Measurements from ENCODE around the gene ELMOD3. TPM values are rescaled to one million over a fixed set of nuclear protein-coding genes. Genes with fewer than 3 reads are reported as not detected.
A peak's percentile ranks its signal among the peaks of the same experiment; 100 is the strongest.

The ELMOD3 gene
- total RNA-seq, 1 experiment from 2014 or later: 18.1 TPM

GRCh38 chr2:85355073-85355410 lies 473 bp downstream of the ELMOD3 start:
- Histone ChIP-seq H3F3A (ENCODE audit: insufficient read depth, low read depth) (no peaks in the 10 kb centered on the region), H3K4me3 (peak overlapping the region; percentile 87), H3K9me2 (ENCODE audit: insufficient read depth) (no peaks in the 10 kb centered on the region), H3K4me1 (replicated peaks; ENCODE audit: insufficient read depth) (peaks cover 16% of the 10 kb centered on the region), H3K27ac (no peak overlapping the region), H2AFZ (peak overlapping the region; percentile 90), H3K79me2 (ENCODE audit: low read depth) (peaks cover 44% of the 10 kb centered on the region), H3K4me2 (peak overlapping the region; percentile 90), H3K27me3 (ENCODE audit: insufficient read depth, low read depth) (no peaks in the 10 kb centered on the region), H4K20me1 (ENCODE audit: insufficient read depth) (0 out of 2 replicates have a peak, but pooled peaks cover 6% of the 10 kb centered on the region), H3K36me3 (ENCODE audit: low read depth) (peaks cover 8% of the 10 kb centered on the region; the same call in 1 of the 2 replicates), H3K9me3 (ENCODE audit: insufficient read depth, low read depth) (no peaks in the 10 kb centered on the region; the same call in 1 of the 2 replicates)
- CTCF ChIA-PET: interaction anchor here (0.6 to 1.2 kb wide), 3 partner anchors 27 to 197 kb away, joined by 3 to 6 read pairs (median 3); partner anchors contain the start of gene TGOLN2
- intact Hi-C loops (cut with micrococcal nuclease; ENCODE audit: unreplicated experiment): loop anchor here (2.0 kb wide), 2 partner anchors 26 to 56 kb away; partner anchors contain the start of gene CAPG
- TSS peak; percentile 52 for BruUV-seq (replicated peaks)
- TF ChIP-seq EZH2 (IDR thresholded peaks at IDR 0.05; ENCODE audit: low read depth): no peak
- TF ChIP-seq, protein P1, sequence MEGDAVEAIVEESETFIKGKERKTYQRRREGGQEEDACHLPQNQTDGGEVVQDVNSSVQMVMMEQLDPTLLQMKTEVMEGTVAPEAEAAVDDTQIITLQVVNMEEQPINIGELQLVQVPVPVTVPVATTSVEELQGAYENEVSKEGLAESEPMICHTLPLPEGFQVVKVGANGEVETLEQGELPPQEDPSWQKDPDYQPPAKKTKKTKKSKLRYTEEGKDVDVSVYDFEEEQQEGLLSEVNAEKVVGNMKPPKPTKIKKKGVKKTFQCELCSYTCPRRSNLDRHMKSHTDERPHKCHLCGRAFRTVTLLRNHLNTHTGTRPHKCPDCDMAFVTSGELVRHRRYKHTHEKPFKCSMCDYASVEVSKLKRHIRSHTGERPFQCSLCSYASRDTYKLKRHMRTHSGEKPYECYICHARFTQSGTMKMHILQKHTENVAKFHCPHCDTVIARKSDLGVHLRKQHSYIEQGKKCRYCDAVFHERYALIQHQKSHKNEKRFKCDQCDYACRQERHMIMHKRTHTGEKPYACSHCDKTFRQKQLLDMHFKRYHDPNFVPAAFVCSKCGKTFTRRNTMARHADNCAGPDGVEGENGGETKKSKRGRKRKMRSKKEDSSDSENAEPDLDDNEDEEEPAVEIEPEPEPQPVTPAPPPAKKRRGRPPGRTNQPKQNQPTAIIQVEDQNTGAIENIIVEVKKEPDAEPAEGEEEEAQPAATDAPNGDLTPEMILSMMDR (conservative IDR thresholded peaks at IDR 0.05): no peak
- no peak for DNase-seq
- POLR2A ChIA-PET (ENCODE audit: unreplicated experiment): interaction anchor here (0.5 to 1.0 kb wide), 3 partner anchors 8 to 63 kb away, joined by 3 to 5 read pairs (median 3); no protein-coding TSS in a partner anchor

- peaks cover 44% of the 10 kb centered on the region for H3K79me2 ChIP-seq (ENCODE audit: low read depth)
- H3K9me2 ChIP-seq (ENCODE audit: insufficient read depth): no peaks in the 10 kb centered on the region
- H3K4me2 ChIP-seq: peak overlapping the region; percentile 90
- BruUV-seq (replicated peaks): no TSS peak
- H2AFZ ChIP-seq: peak overlapping the region; percentile 90
- 0 out of 2 replicates have a peak, but pooled peaks cover 6% of the 10 kb centered on the region for H4K20me1 ChIP-seq (ENCODE audit: insufficient read depth)
- peaks cover 16% of the 10 kb centered on the region for H3K4me1 ChIP-seq (replicated peaks; ENCODE audit: insufficient read depth)
- no peaks in the 10 kb centered on the region; the same call in 1 of the 2 replicates for H3K9me3 ChIP-seq (ENCODE audit: insufficient read depth, low read depth)
- H3K27ac ChIP-seq: no peak overlapping the region
- no peaks in the 10 kb centered on the region for H3K27me3 ChIP-seq (ENCODE audit: insufficient read depth, low read depth)
- CTCF ChIA-PET: interaction anchor here (1.2 kb wide), 1 partner anchor 27 kb away, joined by 3 read pairs; the partner anchor contains the start of gene TGOLN2
- POLR2A ChIA-PET (ENCODE audit: unreplicated experiment): interaction anchor here (1.0 kb wide), 1 partner anchor 9 kb away, joined by 5 read pairs; no protein-coding TSS in a partner anchor
- no peaks in the 10 kb centered on the region for H3F3A ChIP-seq (ENCODE audit: insufficient read depth, low read depth)
- H3K4me3 ChIP-seq: peak overlapping the region; percentile 87
- TF ChIP-seq EZH2 (IDR thresholded peaks at IDR 0.05; ENCODE audit: low read depth): no peak
- no peak for DNase-seq
- peaks cover 7% of the 10 kb centered on the region; the same call in 1 of the 2 replicates for H3K36me3 ChIP-seq (ENCODE audit: low read depth)
- intact Hi-C loops (cut with micrococcal nuclease; ENCODE audit: unreplicated experiment): loop anchor here (2.0 kb wide), 2 partner anchors 27 to 55 kb away; partner anchors contain the start of gene CAPG
These were observed 952 bp downstream of the ELMOD3 start for GRCh38 chr2:85355521-85355920.

DNA sequence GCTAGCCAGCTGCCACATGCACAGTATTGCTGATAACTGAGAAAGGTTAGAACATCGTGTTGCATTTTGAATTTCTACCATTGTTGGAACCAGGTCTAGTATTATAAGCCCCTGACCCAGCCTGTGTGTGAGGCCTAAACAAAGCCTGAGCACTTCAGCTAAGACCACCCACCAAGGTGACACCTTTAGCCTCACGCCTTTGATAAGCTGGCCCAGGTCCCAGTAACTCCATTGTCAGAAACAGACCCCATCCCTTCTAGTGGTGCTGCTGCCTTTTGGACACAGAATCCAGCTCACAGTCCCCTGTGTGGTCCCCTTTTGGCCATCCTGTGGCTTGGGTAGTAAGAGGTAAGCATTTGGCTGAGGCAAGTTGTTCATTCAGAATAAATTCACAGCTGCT lies 1.6 kb downstream of the ELMOD3 start:
- no peaks in the 10 kb centered on the region; the same call in 1 of the 2 replicates for H3K9me3 ChIP-seq (ENCODE audit: insufficient read depth, low read depth)
- no TSS peak for BruUV-seq (replicated peaks)
- DNase-seq: no peak
- TF ChIP-seq, protein P1 (conservative IDR thresholded peaks at IDR 0.05): no peak
- TF ChIP-seq EZH2 (IDR thresholded peaks at IDR 0.05; ENCODE audit: low read depth): no peak
- no peak overlapping the region for H3K27ac ChIP-seq
- peaks cover 16% of the 10 kb centered on the region for H3K4me1 ChIP-seq (replicated peaks; ENCODE audit: insufficient read depth)
- intact Hi-C loops (cut with micrococcal nuclease; ENCODE audit: unreplicated experiment): no loop called here
- H3K9me2 ChIP-seq (ENCODE audit: insufficient read depth): no peaks in the 10 kb centered on the region
- ChIA-PET CTCF (no interaction called here), POLR2A (ENCODE audit: unreplicated experiment) (no interaction called here)
- 0 out of 2 replicates have a peak, but pooled peaks cover 2% of the 10 kb centered on the region for H3K36me3 ChIP-seq (ENCODE audit: low read depth)
- no peak overlapping the region for H2AFZ ChIP-seq
- no peak overlapping the region for H3K4me3 ChIP-seq
- no peak overlapping the region for H3K4me2 ChIP-seq
- H4K20me1 ChIP-seq (ENCODE audit: insufficient read depth): 0 out of 2 replicates have a peak, but pooled peaks cover 6% of the 10 kb centered on the region
- H3F3A ChIP-seq (ENCODE audit: insufficient read depth, low read depth): no peaks in the 10 kb centered on the region
- peaks cover 43% of the 10 kb centered on the region for H3K79me2 ChIP-seq (ENCODE audit: low read depth)
- H3K27me3 ChIP-seq (ENCODE audit: insufficient read depth, low read depth): no peaks in the 10 kb centered on the region
